CD4-positive, alpha-beta T cell treated with Interferon gamma for 1 hour (primary cell): ENCODE measurements around the gene PRND.
A peak's percentile ranks its signal among the peaks of the same experiment; 100 is the strongest.
"Not testable (repeated sequence)": the region's sequence is repeated elsewhere in the genome, so short reads cannot be mapped to it uniquely, and the experiment has no call there.

Experiments
- DNase-seq: peaks from one replicate; pipeline ENCODE4 v3.0.0-alpha.2; 2020

PRND gene

DNA sequence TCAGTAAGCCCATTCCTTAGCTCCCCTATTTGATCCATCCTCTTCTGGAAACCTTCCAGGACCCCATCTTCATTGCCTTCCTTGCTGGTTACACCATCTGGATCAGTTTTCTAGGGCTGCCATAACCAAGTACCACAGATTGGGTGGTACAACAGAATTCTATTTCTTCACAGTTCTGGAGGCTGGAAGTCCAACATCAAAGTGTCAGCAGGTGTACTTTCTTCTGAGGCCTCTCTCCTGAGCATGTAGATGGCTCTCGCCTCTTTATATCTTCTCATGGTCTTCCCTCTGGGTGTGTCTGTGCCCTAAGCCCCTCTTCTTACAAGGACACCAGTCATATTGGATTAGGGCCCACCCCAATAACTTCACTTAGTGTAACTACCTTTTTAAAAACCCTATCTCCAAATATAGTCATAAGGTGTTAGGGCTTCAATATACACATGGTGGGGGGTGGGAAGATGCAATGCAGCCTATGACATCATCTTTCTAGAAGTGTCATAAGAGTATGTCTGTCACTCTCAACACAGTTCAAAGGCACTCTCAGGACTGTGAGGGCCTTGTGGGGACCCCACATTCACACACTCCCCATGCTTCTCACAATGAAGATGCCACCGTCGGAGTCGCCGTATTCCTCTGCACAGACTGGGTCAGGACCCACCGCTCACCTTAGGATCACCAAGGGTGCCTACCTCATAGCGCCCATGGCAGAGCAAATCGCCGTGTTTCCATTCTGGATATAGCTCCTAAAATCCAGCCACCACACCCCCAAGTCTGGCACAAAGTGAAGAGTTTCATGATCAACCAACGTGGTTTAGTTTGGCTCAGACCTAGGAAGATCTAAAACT, 12.2 kb upstream of the PRND start:
- DNase-seq = no peak

DNA sequence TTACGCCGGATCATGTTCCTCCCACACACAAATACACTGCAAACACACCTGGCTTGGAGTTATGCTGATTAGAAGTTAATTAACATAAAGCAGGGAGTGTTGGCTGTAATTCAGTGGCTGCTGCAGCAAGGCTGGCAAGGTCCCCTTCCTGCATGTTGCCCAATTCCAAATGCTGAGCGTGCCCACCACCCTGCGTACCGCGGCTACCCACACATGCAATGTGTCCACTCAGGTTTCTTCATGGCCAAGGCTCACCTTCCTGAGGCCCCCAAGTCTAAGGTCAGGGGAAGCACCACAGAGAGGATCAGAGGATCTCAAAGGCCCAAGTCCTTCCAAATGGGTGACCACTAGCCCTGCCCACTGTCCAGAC, 11.6 kb upstream of the PRND start:
- no peak for DNase-seq

DNA sequence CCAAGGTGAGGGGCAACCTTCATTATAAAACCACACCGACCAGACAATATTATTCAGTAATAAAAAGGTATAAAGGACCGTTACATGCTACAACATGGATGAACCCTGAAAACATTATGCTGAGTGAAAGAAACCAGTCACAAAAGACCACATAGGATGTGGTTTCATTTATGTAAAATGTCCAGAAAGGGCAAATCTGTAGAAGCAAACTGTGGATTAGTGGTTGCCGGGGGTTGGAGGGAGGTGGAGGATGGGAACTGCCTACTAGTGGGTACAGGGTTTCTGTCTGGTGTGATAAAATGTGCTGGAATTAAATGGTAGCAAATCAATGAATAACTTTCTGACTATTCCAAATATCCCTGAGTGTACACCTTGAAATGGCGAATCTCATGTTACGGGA, 10.2 kb upstream of the PRND start:
- no peak for DNase-seq

DNA sequence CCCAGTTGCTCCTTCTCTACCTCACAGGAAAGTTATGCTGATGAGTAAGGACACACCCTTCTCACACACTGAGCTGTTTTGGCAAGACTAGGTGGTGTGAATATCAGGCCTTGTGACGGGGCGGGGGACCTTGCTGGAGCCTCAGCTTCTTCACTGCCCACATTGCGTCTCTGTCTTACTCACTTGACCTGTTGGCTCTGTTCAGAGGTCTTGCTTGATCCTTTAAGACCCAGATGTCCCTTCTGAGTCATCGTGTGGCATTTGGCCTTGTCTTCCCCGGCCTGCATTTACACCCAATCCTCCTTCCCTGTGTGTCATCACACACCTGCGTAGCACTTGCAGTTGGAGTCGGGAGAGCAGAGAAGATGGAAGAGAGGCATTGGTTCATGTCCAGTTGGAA, 8.3 kb upstream of the PRND start:
- DNase-seq = no peak

DNA sequence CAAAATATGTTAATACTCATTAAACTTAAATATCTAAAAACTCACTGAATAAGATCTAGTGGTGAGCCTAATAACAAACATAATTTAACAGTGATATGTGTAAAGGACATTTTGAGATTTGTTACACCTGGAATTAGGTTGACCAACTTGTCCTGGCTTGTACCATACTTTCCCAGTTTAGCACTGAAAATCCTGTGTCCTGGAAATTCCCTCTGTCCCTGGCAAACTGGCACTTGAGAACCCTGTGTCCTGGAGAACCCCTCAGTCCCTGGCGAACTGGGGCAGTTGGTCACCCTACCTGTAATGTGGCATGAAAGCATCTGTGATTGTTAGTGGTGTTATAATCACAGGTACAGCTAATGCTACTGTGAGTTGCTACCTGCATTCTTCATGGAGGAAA, 6.9 kb upstream of the PRND start:
- no peak for DNase-seq

DNA sequence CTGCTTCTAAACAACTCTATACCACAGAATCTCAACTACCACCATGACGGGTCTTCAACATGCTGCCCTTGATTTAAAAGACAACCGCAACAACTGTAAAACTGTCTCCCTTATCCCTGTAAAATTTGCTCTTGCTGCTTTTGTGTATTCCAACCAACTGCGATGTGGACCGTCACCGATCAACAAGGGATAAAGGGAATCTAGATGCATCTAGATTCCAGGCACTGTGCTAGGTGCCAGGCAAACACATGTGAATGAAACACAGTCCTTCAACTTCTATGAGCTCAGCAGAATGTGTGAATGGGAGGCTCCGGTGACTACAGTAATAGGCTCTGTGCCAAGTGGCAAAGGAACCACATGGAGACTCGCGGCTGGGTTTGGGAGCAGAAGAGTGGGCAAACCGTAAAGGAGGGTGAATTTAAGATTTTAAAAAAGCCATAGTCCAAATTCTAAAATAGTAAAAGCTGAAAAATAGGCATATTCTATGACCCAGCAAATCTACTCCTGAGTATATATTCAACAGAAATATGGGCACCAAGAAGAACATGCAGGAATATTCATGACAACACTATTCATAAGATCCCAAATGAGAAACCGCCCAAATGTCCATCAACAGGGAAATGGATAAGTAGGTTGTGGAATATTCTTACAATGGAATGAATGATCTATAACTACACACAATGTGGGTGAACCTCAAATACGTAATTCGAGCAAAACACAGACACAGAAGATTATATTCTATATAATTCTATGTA, 3.7 kb upstream of the PRND start:
- no peak for DNase-seq

DNA sequence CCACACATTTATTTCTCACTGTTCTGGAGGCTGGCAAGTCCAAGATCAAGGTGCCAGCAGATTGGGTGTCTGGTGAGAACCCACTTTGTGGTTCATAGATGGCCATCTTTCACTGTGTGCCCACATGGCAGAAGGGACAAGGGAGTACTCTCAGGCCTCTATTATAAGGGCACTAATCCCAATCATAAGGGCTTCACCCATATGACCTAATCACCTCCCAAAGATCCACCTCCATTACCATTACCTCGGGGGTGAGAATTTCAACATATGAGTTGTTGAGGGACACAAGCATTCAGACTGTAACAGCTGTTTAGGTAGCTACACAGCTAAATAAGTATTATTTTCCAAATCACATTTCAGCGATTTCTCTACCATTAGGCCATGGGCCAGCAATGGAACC, 2.5 kb upstream of the PRND start:
- DNase-seq = no peak

DNA sequence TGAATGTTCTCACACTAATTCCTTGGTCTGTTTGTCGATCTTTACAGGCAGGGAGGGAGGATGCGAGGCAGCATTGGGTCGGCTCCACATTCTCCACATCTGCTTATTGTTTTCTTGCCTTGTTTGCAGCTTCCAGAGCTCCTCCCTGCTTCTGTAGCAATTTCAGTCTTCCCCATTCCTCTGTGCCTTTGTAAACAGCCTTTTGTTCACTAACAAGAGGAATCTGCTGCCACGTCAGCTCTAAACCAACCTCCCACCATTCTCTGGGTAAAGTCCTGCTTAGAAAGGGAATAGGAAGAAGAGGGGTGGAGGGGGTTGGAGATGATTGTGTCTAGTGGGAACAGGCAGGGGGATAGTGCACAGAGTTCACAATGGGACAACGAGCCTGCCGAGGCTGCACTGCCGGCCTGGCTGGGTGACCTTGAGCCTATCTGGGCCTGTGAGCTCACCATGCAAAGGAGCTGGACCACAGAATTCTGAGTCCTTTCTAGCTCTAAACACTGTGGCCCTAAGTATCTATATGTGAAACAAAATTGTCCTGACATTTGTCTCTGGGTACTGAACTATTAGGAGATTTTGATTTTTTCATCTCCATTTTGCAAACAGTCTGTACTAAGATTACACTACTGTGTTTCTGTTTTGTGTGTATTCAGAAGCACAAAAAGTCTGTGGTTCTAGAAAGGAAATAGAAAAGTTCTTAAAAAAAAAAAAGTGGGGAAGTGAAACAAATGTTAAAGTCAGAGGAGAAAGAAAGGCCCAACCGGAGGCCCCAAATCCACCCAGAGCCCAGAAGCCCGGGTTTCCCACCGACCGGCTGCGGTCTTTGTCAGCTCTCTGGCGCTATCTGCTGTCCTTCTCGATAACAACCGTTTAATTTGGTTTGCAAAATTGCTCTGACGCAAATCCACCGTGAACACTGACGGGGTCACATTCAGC, 1.4 kb upstream of the PRND start:
- DNase-seq = peak; percentile 83

DNA sequence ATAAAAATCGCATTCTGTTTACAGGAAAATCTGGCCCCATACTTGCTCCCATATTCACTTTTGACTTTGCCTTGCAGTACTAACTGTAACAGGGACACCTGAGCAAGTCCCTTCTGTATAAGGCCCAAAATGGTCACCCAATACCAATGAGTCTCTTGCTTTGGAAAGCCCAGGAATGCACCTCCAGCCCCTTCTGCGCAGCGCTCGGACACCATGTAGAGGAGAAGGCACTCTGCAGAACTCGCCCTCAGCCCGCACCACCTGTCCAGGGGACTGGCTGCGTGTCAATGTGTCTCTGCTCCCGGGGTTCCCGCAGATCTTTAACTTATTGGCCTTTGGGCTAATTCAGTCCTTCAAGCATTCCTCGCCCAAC, 746 bp upstream of the PRND start:
- DNase-seq = no peak

DNA sequence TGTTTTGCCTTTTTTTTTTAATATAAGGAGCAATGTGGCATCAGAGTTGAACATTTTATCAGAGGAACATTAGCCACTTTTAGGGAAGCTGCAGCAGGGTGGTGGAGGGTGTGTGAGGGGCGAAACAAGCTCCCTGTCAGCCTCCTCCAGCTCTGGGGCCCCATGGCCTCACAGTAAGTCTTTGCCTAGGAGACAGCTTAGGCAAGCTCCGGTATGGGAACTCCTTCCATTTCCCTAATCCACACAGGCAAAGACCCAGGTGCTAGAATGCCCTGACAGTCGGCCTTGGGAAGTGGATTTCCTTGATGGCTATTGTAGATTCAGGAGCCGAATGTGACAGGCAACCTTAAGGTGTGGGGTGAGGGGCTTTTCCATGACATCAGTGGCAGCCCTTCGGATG, 862 bp downstream of the PRND start:
- DNase-seq = no peak

DNA sequence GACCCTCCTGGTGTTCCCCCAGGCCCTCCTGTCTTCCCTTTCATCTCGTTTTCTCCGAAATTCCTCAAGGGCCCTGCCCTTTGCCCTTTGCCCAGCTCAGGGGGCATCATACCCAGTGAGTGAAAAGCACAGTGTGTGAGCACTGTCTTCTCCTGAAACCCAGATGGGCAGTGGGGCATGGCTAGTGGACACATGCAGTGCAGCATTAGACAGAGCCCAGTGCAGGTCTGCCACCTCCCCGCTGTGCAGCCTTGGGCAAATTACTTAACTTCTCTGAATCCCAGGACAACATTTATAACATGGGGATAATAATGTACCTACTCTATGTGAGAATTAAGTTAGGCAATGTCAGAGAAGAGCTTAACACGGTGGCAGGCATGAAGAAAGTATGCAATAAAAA, 1.3 kb downstream of the PRND start:
- DNase-seq = no peak

DNA sequence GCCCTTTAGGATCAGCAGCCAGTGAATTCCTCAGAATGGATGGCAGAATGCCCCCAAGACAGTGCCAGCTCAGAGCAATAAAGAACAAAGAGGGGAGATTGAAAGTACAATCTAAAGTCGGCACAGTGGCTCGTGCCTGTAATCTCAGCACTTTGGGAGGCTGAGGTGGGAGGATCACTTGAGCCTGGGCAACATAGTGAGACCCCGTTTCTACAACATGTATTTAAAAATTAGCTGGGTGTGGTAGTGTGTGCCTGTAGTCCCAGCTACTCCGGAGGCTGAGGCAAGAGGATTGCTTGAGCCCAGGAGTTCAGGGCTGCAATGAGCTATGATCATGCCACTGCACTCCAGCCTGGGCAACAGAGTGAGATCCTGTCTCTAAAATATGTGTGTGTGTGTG, 1.8 kb downstream of the PRND start:
- not testable (repeated sequence) for DNase-seq

DNA sequence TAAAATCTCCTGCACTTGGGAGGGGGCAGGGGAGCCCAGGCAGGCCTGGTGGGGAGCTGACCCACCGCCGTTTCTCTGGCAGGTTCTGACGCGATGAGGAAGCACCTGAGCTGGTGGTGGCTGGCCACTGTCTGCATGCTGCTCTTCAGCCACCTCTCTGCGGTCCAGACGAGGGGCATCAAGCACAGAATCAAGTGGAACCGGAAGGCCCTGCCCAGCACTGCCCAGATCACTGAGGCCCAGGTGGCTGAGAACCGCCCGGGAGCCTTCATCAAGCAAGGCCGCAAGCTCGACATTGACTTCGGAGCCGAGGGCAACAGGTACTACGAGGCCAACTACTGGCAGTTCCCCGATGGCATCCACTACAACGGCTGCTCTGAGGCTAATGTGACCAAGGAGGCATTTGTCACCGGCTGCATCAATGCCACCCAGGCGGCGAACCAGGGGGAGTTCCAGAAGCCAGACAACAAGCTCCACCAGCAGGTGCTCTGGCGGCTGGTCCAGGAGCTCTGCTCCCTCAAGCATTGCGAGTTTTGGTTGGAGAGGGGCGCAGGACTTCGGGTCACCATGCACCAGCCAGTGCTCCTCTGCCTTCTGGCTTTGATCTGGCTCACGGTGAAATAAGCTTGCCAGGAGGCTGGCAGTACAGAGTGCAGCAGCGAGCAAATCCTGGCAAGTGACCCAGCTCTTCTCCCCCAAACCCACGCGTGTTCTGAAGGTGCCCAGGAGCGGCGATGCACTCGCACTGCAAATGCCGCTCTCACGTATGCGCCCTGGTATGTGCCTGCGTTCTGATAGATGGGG, 3.0 kb downstream of the PRND start:
- DNase-seq = no peak

DNA sequence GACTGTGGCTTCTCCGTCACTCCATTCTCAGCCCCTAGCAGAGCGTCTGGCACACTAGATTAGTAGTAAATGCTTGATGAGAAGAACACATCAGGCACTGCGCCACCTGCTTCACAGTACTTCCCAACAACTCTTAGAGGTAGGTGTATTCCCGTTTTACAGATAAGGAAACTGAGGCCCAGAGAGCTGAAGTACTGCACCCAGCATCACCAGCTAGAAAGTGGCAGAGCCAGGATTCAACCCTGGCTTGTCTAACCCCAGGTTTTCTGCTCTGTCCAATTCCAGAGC, 3.5 kb downstream of the PRND start:
- no peak for DNase-seq

DNA sequence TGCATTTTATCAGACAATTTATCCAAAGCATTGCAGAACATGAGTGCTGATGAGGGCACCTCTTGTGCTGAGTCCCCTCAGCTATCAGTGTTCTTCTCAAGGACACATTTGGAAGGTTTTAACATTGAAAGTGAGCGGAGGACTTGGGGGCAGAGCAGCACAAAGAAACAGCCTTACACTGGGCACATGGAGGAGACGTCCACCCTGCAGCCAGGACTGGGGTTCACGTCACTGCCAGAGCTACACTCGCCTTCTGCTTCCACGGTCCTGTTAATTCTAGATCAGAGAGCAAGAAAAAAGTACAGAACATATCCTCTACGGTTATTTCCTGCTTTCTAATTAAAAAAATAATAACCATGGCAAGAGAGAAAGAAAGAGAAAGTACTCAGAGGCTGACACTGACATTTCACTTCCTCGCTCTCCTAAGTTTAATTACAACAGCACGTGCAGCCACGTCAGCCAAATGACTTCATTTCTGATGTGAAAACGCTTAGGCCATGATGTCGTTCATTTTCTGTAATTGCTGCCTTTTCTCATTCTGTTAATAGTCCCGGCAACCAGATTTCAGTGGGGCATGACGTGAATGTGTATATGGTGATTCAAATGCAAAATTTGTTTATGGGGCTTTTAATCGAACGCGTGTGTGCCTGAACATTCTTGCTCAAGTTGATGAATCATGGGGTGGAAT, 5.1 kb downstream of the PRND start:
- peak; percentile 62 for DNase-seq

DNA sequence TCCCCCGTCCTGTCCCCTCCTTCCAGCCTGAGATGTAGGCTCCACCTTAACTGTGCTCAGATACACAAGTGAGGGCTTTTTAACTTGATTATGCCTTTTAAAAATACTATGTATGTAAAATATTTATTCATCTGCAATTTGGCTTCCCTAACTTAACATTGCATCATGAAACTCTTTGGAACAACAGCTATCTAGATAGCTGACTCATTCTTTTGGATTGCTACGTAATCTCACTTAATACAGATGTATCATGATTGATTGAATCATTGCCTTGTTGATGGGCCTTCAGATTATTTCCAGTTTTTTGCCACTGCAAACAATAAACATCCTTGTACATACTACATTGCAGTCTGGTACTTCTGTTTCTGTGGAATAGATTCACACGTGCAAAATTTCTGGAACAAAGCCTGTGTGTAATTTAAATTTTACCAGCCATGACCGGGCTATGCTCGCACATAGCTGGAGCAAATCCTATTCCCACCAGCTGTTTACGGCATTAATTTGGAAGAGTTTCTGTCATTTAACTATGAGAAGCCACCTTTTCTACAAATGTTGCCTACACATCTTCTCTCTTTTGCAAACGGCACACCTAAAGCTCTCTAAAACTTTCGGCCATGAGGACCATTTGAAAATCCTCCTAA, 6.5 kb downstream of the PRND start:
- DNase-seq = no peak

DNA sequence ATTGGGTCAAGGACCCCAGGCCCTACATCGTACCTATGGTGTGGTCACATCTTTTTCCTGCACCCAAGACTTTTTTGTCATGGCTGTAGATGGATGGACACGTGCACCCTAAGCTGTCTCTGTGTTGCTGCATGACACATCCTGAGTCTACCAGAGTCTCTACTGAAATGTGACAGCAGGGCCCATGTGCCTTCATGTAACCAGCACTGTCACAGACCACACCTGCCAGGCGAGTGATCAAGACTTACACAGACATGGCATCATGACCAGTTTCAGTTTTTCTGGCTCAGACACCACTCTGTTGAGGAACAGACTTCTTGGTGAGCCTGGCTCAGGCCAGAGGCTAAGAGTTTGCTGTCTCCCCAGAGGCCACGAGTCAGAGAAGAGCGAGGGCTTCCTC, 7.6 kb downstream of the PRND start:
- no peak for DNase-seq

DNA sequence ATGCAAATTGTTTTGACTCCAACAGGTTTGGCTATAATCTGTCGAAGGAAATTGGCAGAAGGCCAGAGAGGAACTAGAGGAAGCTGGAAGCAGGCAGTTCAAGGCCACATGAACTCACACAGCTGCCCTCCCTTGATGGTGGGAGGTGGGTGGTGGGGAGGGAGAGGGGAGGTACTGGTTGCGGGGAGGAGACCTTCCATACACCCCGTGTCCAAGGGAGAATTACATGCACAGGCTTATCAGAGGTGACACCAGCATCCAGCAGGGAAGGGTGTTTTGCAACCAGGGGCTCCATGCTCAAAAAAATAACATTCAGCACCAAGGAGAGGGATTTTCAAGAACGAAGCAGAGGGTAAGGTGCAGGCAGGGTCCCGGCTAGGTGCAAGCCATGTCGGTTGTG, 9.1 kb downstream of the PRND start:
- DNase-seq = no peak

DNA sequence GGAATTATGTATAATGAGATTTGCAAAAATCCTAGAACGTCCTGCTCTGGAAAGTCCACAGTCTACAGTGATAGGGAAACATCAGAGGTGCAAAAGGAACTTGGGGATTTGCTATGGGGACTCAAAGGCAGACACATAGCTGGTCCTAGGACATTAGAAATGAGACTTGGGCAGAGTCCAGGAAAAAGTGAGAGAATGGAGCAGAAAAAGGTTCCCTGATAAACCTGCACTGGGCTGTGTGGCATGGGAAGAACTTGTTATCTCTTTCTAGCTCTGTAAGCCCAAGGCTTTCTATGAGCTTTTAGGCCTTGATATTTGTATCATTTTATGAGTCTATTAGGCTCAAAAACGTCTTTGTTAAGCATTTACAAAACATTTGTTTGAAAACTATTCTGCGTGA, 15.2 kb downstream of the PRND start:
- DNase-seq = no peak

DNA sequence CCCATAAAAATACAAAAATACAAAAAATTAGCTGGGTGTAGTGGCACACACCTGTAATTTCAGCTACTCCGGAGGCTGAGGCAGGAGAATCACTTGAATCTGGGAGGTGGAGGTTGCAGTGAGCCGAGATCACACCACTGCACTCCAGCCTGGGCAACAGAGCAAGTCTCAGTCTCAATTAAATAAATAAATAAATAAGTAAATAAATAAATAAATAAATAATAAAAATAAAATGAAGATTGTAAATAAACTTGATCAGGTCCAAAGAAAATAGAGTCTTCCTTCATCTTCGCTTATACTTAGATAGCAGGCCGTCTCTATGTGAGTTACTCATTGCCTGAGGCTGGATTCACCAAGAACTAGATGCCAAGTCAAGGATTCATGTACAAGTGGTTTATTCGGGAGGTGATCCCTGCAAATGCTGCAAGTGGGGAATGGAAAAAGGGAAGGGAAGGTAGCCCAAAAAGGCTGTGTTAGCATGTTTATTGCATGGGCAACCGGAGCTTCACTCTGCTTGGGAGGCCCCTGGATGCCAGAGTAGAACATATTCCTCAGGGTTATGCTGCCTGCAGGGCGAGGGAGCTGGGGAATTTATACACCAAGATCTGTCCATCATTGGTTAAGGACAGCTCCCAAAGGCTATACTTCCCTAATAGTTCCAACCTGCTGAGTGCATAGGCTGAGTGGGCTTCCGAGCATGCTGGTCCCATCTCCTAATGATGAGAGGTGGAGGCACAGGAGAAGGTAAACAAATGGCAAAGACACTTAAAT, 16.3 kb downstream of the PRND start:
- no peak for DNase-seq
